Neural cell (in vitro differentiated cells): Measurements from ENCODE around the gene ANKS1A. TPM values are rescaled to one million over a fixed set of nuclear protein-coding genes. Genes with fewer than 3 reads are reported as not detected.

ENCODE experiments used
- H2AFZ ChIP-seq: fragments of 200-600, 300-800 bp; sonication (generic), shearing (Covaris generic); 2 replicates; pipeline ENCODE4 v1.6.0; 2014; ENCODE audit warnings: low read depth, mild to moderate bottlenecking, antibody characterized with exemption, low read length, moderate library complexity
- H3F3A ChIP-seq: fragments of 200-600 bp; shearing (Covaris generic); 2 replicates; pipeline ENCODE4 v1.6.1; 2016; ENCODE audit warnings: mild to moderate bottlenecking, moderate library complexity, mixed read lengths, antibody characterized with exemption, low read length; ENCODE audit not compliant: insufficient read depth, poor library complexity, severe bottlenecking
- H3K27ac ChIP-seq: fragments of 200-600, 300-800 bp; sonication (generic), shearing (Covaris generic); 2 replicates; pipeline ENCODE4 v1.5.1; 2014; ENCODE audit warnings: mild to moderate bottlenecking, low read length, moderate library complexity
- H3K27me3 ChIP-seq: fragments of 300-800, 200-600 bp; sonication (generic), shearing (Covaris generic); 2 replicates; pipeline ENCODE4 v1.6.0; 2014; ENCODE audit warnings: mild to moderate bottlenecking, low read depth, low read length, moderate library complexity; ENCODE audit not compliant: insufficient read depth
- H3K36me3 ChIP-seq: fragments of 300-800, 200-600 bp; sonication (generic), shearing (Covaris generic); 2 replicates; pipeline ENCODE4 v1.5.1; 2014; ENCODE audit warnings: mild to moderate bottlenecking, antibody characterized with exemption, low read length, moderate library complexity; ENCODE audit not compliant: insufficient read depth
- H3K4me2 ChIP-seq: fragments of 300-800, 200-600 bp; sonication (generic), shearing (Covaris generic); 2 replicates; pipeline ENCODE4 v1.6.0; 2014; ENCODE audit warnings: mild to moderate bottlenecking, low read length
- H3K4me3 ChIP-seq: fragments of 300-800, 200-600 bp; sonication (generic), shearing (Covaris generic); 2 replicates; pipeline ENCODE4 v1.5.1; 2014; ENCODE audit warnings: mild to moderate bottlenecking, low read length, moderate library complexity
- H3K79me2 ChIP-seq: fragments of 200-600 bp; shearing (Covaris generic); replicated peaks from 2 replicates; pipeline ENCODE4 v1.6.0; 2014; ENCODE audit warnings: mild to moderate bottlenecking, low read length, moderate library complexity; ENCODE audit not compliant: insufficient read depth
- H3K9ac ChIP-seq: fragments of 300-800, 200-600 bp; sonication (generic), shearing (Covaris generic); 2 replicates; pipeline ENCODE4 v1.6.1; 2016; ENCODE audit warnings: mild to moderate bottlenecking, low read length, mixed read lengths
- H3K9me2 ChIP-seq: fragments of 200-600 bp; shearing (Covaris generic); 2 replicates; pipeline ENCODE4 v1.6.1; 2016; ENCODE audit warnings: mild to moderate bottlenecking, low read length, mixed read lengths; ENCODE audit not compliant: insufficient read depth
- H3K9me3 ChIP-seq: fragments of 200-600, 300-800 bp; sonication (generic), shearing (Covaris generic); 2 replicates; pipeline ENCODE4 v1.6.1; 2016; ENCODE audit warnings: mild to moderate bottlenecking, mixed run types, low read length, moderate library complexity, mixed read lengths
- H4K20me1 ChIP-seq: fragments of 200-600 bp; shearing (Covaris generic); 2 replicates; pipeline ENCODE4 v1.6.1; 2016; ENCODE audit warnings: mild to moderate bottlenecking, mixed run types; ENCODE audit not compliant: insufficient read depth
- CTCF ChIP-seq: fragments of 450-650 bp; IDR thresholded peaks from 2 replicates; pipeline ENCODE4 v1.5.1; 2014; ENCODE audit warnings: antibody characterized with exemption, mild to moderate bottlenecking, moderate library complexity; ENCODE audit not compliant: poor library complexity, severe bottlenecking
- EP300 ChIP-seq: fragments of 450-650 bp; conservative IDR thresholded peaks from 2 replicates; pipeline ENCODE4 v1.6.1; 2014; ENCODE audit warnings: antibody characterized with exemption, mild to moderate bottlenecking, moderate library complexity; ENCODE audit not compliant: poor library complexity, severe bottlenecking
- EZH2 ChIP-seq: fragments of 200-600, 300-800 bp; shearing (Covaris generic), sonication (generic); IDR thresholded peaks from 2 replicates; pipeline ENCODE4 v1.6.1; 2014; ENCODE audit warnings: antibody characterized with exemption, low read length, borderline replicate concordance, mild to moderate bottlenecking; ENCODE audit not compliant: insufficient read depth, poor library complexity, severe bottlenecking
- MXI1 ChIP-seq: fragments of 450-650 bp; conservative IDR thresholded peaks from 2 replicates; pipeline ENCODE4 v1.6.1; 2014; ENCODE audit warnings: antibody characterized with exemption, mild to moderate bottlenecking; ENCODE audit not compliant: poor library complexity, severe bottlenecking
- POLR2AphosphoS5 ChIP-seq: IDR thresholded peaks from 2 replicates; pipeline ENCODE4 v1.6.1; 2012
- RAD21 ChIP-seq: fragments of 450-650 bp; conservative IDR thresholded peaks from 2 replicates; pipeline ENCODE4 v1.6.1; 2014; ENCODE audit warnings: antibody characterized with exemption, mild to moderate bottlenecking, moderate library complexity
- REST ChIP-seq: IDR thresholded peaks from 2 replicates; pipeline ENCODE4 v1.6.1; 2012; ENCODE audit warnings: borderline replicate concordance
- SMC3 ChIP-seq: fragments of 450-650 bp; conservative IDR thresholded peaks from 2 replicates; pipeline ENCODE4 v1.6.1; 2014; ENCODE audit warnings: antibody characterized with exemption, mild to moderate bottlenecking, moderate library complexity; ENCODE audit not compliant: poor library complexity
- TAF1 ChIP-seq: IDR thresholded peaks from 2 replicates; pipeline ENCODE4 v1.6.1; 2012; ENCODE audit warnings: low read depth
- polyA plus RNA-seq: library from polyadenylated mRNA; depleted of rRNA; stranded (reverse); fragments of >200 nt; gene quantifications from 2 replicates; pipeline ENCODE4 v1.2.3, GENCODE V29; 2014

Gene ANKS1A
- polyA plus RNA-seq, 1 donor from 2014 or later: 22.6 TPM

GRCh38 chr6:35048031-35048613 is 159.1 kb downstream of the ANKS1A start:
- Histone ChIP-seq H3K4me2 (no peak overlapping the region), H3K36me3 (no peaks in the 10 kb centered on the region), H3F3A (no peaks in the 10 kb centered on the region), H3K9me2 (no peaks in the 10 kb centered on the region), H3K27me3 (no peaks in the 10 kb centered on the region), H4K20me1 (no peaks in the 10 kb centered on the region), H3K9me3 (no peaks in the 10 kb centered on the region), H2AFZ (no peak overlapping the region), H3K4me3 (no peak overlapping the region), H3K79me2 (no peaks in the 10 kb centered on the region), H3K9ac (peak overlapping the region; percentile 38), H3K27ac (peak overlapping the region; percentile 30)
- no peak for TF ChIP-seq CTCF
- no peak for TF ChIP-seq RAD21
- TF ChIP-seq MXI1: no peak
- TF ChIP-seq SMC3: no peak
- TF ChIP-seq REST: no peak
- no peak for TF ChIP-seq TAF1
- TF ChIP-seq EZH2: no peak
- TF ChIP-seq POLR2AphosphoS5: no peak
- TF ChIP-seq EP300: no peak

- Histone ChIP-seq H3K79me2 (no peaks in the 10 kb centered on the region), H3K4me3 (no peak overlapping the region), H3K36me3 (no peaks in the 10 kb centered on the region), H3K9me2 (no peaks in the 10 kb centered on the region), H3K27me3 (no peaks in the 10 kb centered on the region), H3F3A (no peaks in the 10 kb centered on the region), H3K9me3 (no peaks in the 10 kb centered on the region), H2AFZ (no peak overlapping the region), H3K9ac (peak overlapping the region; percentile 38), H3K4me2 (no peak overlapping the region), H4K20me1 (no peaks in the 10 kb centered on the region), H3K27ac (peak overlapping the region; percentile 30)
- TF ChIP-seq MXI1: no peak
- TF ChIP-seq EZH2: no peak
- no peak for TF ChIP-seq CTCF
- TF ChIP-seq EP300: no peak
- TF ChIP-seq POLR2AphosphoS5: no peak
- no peak for TF ChIP-seq SMC3
- TF ChIP-seq TAF1: no peak
- no peak for TF ChIP-seq RAD21
- no peak for TF ChIP-seq REST
Measured at GRCh38 chr6:35048631-35049083, 159.6 kb downstream of the ANKS1A start.
